ENCODE results near the gene BRWD1. TPM values are rescaled to one million over a fixed set of nuclear protein-coding genes. Genes with fewer than 3 reads are reported as not detected.

The BRWD1 gene
- total RNA-seq, 4 donors from 2014 or later = 63.8 to 281 (median 103) TPM

GRCh38 chr21:39269620-39270019 lies 43.8 kb downstream of the BRWD1 start:
- intact Hi-C loops (cut with DNase I; ENCODE audit: low total_unique reads) (no loop called here), in situ Hi-C loops (cut with MboI; ENCODE audit: low pct_ligation_motif_present in 1 of 4, low pct_unique_long_range_greater_than_20kb in 1 of 4, low sequenced_read_pairs in 3 of 4) (no loop called here)
- Histone ChIP-seq H3K36me3 (peaks cover 0 to 73% (median 30%) of the 10 kb centered on the region in 4 donors), H3K4me1 (no peaks in the 10 kb centered on the region), H3K4me3 (no peak overlapping the region), H3K27me3 (no peaks in the 10 kb centered on the region), H3K27ac (no peak overlapping the region), H3K9me3 (no peaks in the 10 kb centered on the region)
- TF ChIP-seq POLR2A (IDR thresholded peaks at IDR 0.05) (no peak), EP300 (IDR thresholded peaks at IDR 0.05; ENCODE audit: low read depth) (no peak), CTCF (IDR thresholded peaks at IDR 0.05) (no peak), POLR2AphosphoS5 (IDR thresholded peaks at IDR 0.05) (no peak)
- DNase-seq = no peak
- WGBS, 2 donors (ENCODE audit: low coverage in 1 of 2) = 93 to 96% methylated on average over 2 of the region's 2 CpGs

- 38 to 45% methylated on average over 2 of the region's 2 CpGs for WGBS, 2 donors (ENCODE audit: low coverage in 1 of 2)
- Histone ChIP-seq H3K4me3 (no peak overlapping the region), H3K27ac (no peak overlapping the region), H3K4me1 (peaks cover 0 to 7% (median 3%) of the 10 kb centered on the region in 4 donors), H3K36me3 (peaks cover 0 to 66% (median 25%) of the 10 kb centered on the region in 4 donors), H3K9me3 (no peaks in the 10 kb centered on the region), H3K27me3 (no peaks in the 10 kb centered on the region)
- DNase-seq = no peak
- intact Hi-C loops (cut with DNase I; ENCODE audit: low total_unique reads) (no loop called here), in situ Hi-C loops (cut with MboI; ENCODE audit: low pct_ligation_motif_present in 1 of 4, low pct_unique_long_range_greater_than_20kb in 1 of 4, low sequenced_read_pairs in 3 of 4) (no loop called here)
- TF ChIP-seq EP300 (IDR thresholded peaks at IDR 0.05; ENCODE audit: low read depth) (no peak), POLR2A (IDR thresholded peaks at IDR 0.05) (no peak), POLR2AphosphoS5 (IDR thresholded peaks at IDR 0.05) (no peak), CTCF (IDR thresholded peaks at IDR 0.05) (no peak)
Measured at GRCh38 chr21:39265603-39266002, 47.8 kb downstream of the BRWD1 start.

GRCh38 chr21:39263372-39263771 lies 50.1 kb downstream of the BRWD1 start:
- TF ChIP-seq POLR2AphosphoS5 (IDR thresholded peaks at IDR 0.05) = no peak
- no peak for TF ChIP-seq EP300 (IDR thresholded peaks at IDR 0.05; ENCODE audit: low read depth)
- TF ChIP-seq CTCF (IDR thresholded peaks at IDR 0.05) = no peak
- TF ChIP-seq POLR2A (IDR thresholded peaks at IDR 0.05) = no peak
- 86 to 95% methylated on average over 2 of the region's 2 CpGs for WGBS, 2 donors (ENCODE audit: low coverage in 1 of 2)
- Histone ChIP-seq H3K9me3 (no peaks in the 10 kb centered on the region), H3K4me1 (peaks cover 0 to 25% (median 15%) of the 10 kb centered on the region in 4 donors), H3K36me3 (peaks cover 0 to 56% (median 21%) of the 10 kb centered on the region in 4 donors), H3K27me3 (no peaks in the 10 kb centered on the region), H3K27ac (no peak overlapping the region), H3K4me3 (no peak overlapping the region)
- DNase-seq = no peak
- in situ Hi-C loops (cut with MboI; ENCODE audit: low pct_ligation_motif_present in 1 of 4, low pct_unique_long_range_greater_than_20kb in 1 of 4, low sequenced_read_pairs in 3 of 4) = no loop called here
- intact Hi-C loops (cut with DNase I; ENCODE audit: low total_unique reads) = no loop called here

DNA sequence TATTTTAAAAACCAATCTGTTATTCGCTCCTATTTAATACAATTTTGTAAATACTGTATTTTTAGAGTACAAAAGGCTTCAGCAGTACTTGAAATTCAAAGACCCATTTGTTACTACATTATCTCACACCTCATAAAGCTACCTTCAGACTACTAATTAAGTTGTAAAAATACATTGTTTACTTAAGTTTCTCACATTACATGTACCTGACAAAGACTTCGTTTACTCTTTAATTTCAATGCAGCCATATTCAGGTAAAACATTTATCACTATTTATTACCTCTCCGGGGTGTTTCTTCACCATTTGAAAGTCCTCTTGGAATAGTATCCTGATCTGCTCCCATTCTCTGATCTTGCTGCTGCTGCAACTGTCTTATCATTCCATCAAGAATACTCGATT lies 55.2 kb downstream of the BRWD1 start:
- no peaks in the 10 kb centered on the region for H3K9me3 ChIP-seq
- H3K4me1 ChIP-seq = peaks cover 0 to 38% (median 18%) of the 10 kb centered on the region in 4 donors
- no peak for DNase-seq
- in situ Hi-C loops (cut with MboI; ENCODE audit: low pct_ligation_motif_present in 1 of 4, low pct_unique_long_range_greater_than_20kb in 1 of 4, low sequenced_read_pairs in 3 of 4) = no loop called here
- H3K27me3 ChIP-seq = no peaks in the 10 kb centered on the region
- WGBS, 2 donors (ENCODE audit: low coverage in 1 of 2) = 40 to 51% methylated on average over 4 of the region's 4 CpGs
- intact Hi-C loops (cut with DNase I; ENCODE audit: low total_unique reads) = no loop called here
- no peak for TF ChIP-seq POLR2AphosphoS5 (IDR thresholded peaks at IDR 0.05)
- no peak for TF ChIP-seq CTCF (IDR thresholded peaks at IDR 0.05)
- no peak for TF ChIP-seq EP300 (IDR thresholded peaks at IDR 0.05; ENCODE audit: low read depth)
- no peak for TF ChIP-seq POLR2A (IDR thresholded peaks at IDR 0.05)
- H3K36me3 ChIP-seq = peaks cover 0 to 35% (median 14%) of the 10 kb centered on the region in 4 donors
- no peak overlapping the region for H3K4me3 ChIP-seq
- peak overlapping the region in 1 of 4 donors; percentile 46 for H3K27ac ChIP-seq

Data from transverse colon (tissue), 4 donors.